HG02884 (cell line): ENCODE results near the gene MCTP2.

Source experiments
- ATAC-seq: cut with Tn5 transposase; IDR thresholded peaks from one replicate; pipeline ENCODE4 v1.9.1; 2021; ENCODE audit warnings: mild to moderate bottlenecking, moderate library complexity; ENCODE audit not compliant: unreplicated experiment

Gene MCTP2

GRCh38 chr15:94387849-94388441, 156.6 kb downstream of the MCTP2 start:
- ATAC-seq: no peak

DNA sequence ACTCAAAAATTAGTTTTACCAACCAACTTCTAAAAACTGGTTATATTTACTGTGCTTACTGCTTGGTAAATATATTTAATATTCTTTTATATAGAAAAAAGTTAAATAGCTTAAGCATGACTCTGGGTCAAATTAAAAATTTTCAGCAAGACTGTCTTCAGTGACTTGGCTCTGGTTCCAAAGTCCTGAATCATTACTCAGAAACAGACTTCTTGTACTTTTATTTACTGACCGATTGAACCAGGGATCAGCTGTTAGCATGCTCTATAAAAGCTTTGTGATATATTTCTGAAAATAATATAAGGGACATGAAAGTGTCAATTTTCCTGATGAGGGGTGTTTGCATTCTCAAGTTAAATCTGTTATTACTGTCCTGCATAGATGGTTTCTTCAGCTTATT, 164.3 kb downstream of the MCTP2 start:
- no peak for ATAC-seq

DNA sequence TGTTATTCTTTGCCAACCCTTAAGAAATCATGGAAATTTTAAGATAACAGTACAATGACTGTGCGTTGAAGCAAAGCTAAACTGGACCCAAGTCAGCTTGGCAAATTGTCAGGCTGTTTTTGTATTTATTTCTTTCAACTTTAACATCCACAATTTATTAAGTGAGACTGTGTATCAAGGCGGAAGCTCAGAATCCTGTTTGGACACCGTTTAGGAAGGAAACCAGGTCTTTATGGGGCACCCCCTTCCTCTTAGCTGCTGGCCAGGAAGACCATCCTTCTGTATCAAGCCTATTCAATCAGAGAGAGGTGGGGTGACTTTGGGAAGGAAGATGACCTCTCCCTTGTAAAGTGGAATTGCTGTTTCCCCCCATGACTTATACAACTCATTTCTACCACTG, 166.0 kb downstream of the MCTP2 start:
- no peak for ATAC-seq

- no peak for ATAC-seq
Measured at GRCh38 chr15:94398001-94398400, 166.6 kb downstream of the MCTP2 start.

DNA sequence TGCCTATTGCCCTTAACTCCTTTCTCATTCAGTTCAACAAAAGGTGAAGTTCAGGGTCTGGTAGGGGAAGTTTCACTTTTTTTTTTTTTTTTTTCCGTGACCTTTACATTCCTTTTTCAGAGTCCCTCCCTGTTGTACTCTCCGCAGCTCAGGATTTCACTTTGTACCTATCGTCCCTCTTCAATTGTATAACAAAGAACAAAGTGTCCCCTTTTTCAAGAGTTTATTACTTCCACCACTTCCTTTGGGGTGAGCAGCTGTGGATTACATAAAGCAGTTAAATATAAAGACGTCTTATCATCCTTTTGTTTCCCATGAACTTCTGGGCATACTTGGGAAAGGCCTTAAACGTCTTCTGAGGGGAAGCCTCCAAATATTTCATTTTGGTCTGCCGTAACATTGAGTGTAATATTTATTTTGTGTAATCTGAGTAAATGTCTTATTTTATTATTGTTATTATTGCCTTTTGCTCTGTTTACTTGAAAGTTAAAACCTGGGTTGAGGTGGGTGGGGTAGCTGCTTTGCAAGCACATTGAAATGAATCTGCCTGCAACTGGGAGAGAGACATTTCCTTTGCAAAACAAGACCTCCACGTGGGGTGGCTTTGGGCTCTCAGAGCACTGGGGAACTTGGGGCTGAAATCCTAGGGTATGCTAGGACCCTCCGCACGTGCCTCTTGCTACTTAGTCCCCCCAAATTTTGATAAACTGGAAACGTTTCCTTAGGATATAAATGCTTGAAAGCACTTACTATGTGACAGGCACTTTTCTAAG, 169.4 kb downstream of the MCTP2 start:
- ATAC-seq: no peak

- ATAC-seq: no peak
Measured at GRCh38 chr15:94403331-94403730, 172.0 kb downstream of the MCTP2 start.

GRCh38 chr15:94404733-94405283, 173.4 kb downstream of the MCTP2 start:
- ATAC-seq: no peak

- ATAC-seq: no peak
Measured at GRCh38 chr15:94411285-94411684, 179.9 kb downstream of the MCTP2 start.

DNA sequence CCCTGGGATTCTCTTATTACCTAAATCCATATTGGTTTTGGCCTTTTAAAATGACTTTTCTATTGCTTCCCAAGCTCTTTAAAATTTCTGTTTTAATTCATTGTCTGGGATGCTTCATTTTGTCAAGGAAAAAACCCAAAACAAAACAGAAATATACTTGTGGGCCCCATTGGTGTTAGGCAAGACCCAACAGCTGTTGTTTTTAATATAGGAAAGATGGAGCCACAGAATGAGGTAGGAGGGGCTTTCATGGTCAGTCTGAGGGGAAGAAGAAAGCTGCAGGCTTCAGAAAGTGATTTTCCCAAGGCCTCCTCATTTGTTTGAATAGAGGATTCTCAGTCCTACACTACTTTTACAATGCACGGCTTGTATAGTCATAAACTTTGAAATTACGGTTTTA, 180.5 kb downstream of the MCTP2 start:
- ATAC-seq: no peak

GRCh38 chr15:94412979-94413746, 181.8 kb downstream of the MCTP2 start:
- ATAC-seq: peak; percentile 77

- ATAC-seq: no peak
Measured at GRCh38 chr15:94414916-94415315, 183.6 kb downstream of the MCTP2 start.

DNA sequence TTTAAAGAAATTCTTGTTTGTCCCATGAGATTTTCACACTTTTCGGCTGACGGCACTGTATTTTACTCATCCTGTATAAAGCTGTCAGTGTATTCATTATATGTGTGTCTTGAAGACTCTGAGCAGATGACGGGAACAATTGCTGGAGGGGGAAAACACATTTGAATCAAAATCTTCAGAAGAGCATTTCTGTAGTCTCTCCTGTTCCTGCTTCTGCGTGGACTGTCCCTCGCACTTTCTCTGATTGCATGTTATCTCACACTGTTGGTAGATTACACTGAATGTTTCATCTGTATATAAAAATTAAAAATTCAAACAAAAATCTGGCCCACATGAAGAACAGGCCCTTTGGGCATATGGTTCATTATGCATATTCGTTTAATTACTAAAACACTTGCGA, 184.9 kb downstream of the MCTP2 start:
- no peak for ATAC-seq

GRCh38 chr15:94416820-94417219, 185.5 kb downstream of the MCTP2 start:
- ATAC-seq: no peak

DNA sequence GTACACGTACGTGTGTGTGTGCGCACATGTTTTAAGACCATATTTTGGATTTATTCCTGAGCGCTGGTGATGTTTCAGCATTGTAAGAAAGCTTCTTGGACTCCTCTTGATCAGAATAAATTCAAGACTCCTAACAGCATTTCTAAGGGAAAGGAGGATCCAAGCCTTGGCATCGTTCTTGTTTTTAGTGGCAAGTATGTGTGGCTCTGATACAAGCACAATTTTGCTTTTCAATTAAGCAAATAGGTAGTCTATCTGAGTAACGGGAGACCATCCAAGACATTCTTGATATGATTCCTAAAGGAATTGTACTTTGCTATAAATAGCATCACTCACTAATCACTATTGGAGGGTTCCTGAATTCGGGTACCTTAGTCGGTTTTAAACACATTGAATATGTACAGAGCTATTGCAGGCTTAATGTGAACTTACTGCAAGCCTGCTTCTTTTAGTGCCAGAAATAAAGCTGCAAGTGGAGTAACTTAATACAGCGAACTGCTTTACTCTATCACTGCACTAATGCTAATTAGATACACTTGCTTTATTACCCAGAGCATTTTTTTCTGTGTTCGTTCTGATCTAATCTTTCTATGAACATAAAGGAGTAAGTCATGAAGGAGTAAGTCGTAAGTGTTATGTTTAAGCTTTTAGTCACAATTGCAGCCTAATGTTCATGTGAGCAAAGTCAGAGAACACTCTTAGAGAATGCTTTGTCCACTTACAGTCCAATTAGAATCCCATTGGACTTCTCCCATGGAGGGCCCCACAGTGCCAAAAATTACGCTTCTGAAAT, 186.3 kb downstream of the MCTP2 start:
- no peak for ATAC-seq

- no peak for ATAC-seq
Measured at GRCh38 chr15:94421706-94422105, 190.3 kb downstream of the MCTP2 start.

GRCh38 chr15:94432279-94432678, 200.9 kb downstream of the MCTP2 start:
- no peak for ATAC-seq

DNA sequence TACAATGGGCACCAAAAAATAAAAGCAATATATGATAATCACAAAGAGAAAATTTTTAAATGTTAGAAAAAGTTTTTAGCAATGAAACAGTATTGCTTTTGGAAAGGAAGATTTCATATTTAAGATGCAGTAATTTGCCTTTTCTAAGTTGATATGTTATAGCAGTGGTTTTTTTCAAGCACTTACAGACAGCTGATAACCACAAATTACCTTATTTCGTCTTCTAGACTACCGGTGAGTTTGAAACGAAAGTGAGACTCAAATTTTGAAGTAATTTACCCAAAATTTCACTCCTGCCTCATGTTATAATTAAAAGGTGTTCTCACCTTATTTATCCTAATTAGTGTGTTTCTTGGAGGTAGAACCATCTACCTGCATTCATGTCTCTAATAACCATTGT, 207.8 kb downstream of the MCTP2 start:
- ATAC-seq: no peak

GRCh38 chr15:94441760-94442159, 210.4 kb downstream of the MCTP2 start:
- ATAC-seq: no peak

DNA sequence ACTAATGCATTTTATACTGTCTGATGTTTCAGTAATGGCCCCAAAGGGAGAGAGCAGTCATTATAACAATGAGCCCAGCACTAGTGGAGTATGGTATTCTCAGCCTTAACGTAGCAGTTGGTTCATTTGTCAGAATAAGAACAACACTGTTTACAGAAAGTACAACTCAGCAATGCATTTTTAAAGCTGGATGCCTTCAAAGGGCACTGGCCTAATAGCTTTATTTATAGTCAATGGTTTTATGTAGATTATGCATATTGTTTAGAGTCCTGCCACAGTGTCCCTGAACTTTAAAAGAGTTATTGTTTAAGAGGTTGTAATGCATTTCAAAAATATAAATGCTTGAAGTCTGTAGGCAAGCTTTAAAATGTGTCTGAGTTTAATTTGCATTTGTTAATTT, 211.1 kb downstream of the MCTP2 start:
- ATAC-seq: no peak

DNA sequence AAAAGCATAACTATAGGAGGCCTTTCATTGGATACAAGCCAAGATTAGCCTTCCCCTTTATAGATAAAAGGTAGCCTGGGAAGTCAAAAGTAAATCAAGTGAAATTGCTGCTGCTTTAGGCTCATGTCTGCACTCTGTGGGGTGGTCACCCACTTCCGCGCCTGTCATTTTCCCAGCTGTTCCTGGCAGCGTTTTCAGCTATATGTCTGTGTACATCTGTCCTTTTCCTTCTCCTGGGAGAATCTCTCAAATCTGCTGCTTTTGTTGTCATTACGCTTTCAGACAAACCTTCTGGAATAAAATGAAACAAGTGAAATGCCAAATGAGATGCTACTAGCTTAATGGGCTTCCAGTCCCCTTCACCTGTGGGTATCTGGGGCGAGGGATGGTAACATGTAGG, 211.8 kb downstream of the MCTP2 start:
- no peak for ATAC-seq
